Limb (tissue), 2 donors: Measurements from ENCODE around the gene SCIN.
"Not testable (repeated sequence)": the region's sequence is repeated elsewhere in the genome, so short reads cannot be mapped to it uniquely, and the experiment has no call there.

Experiments
- DNase-seq, 2 donors: peaks; one replicate each; pipeline ENCODE4 v3.0.0-alpha.2; 2016; ENCODE audit errors: extremely low spot score in 2 of 2

SCIN gene

GRCh38 chr7:12686891-12687717 is 116.6 kb downstream of the SCIN start, which contains the start of gene ARL4A:
TSS of gene ARL4A (plus strand) at chr7:12687633. CDS start at chr7:12688255, 622 bp downstream.
- peak; percentile 97 to 99 for DNase-seq

GRCh38 chr7:12687718-12688171 is 117.2 kb downstream of the SCIN start:
- no peak for DNase-seq

- DNase-seq = not testable (repeated sequence)
These were observed 118.1 kb downstream of the SCIN start for GRCh38 chr7:12688485-12689170.

GRCh38 chr7:12689451-12689850 is 118.9 kb downstream of the SCIN start:
- DNase-seq = no peak

- DNase-seq = no peak
These were observed 119.7 kb downstream of the SCIN start for GRCh38 chr7:12690041-12690878.

GRCh38 chr7:12691388-12691787 is 120.9 kb downstream of the SCIN start:
- not testable (repeated sequence) for DNase-seq

GRCh38 chr7:12692035-12692434 is 121.5 kb downstream of the SCIN start:
- no peak for DNase-seq

- DNase-seq = no peak
These were observed 122.1 kb downstream of the SCIN start for GRCh38 chr7:12692479-12693259.

- no peak for DNase-seq
These were observed 124.3 kb downstream of the SCIN start for GRCh38 chr7:12694817-12695216.

GRCh38 chr7:12695965-12696364 is 125.4 kb downstream of the SCIN start:
- no peak for DNase-seq

- DNase-seq = no peak
These were observed 128.8 kb downstream of the SCIN start for GRCh38 chr7:12699299-12699698.

GRCh38 chr7:12701433-12701832 is 130.9 kb downstream of the SCIN start:
- DNase-seq = no peak

- DNase-seq = no peak
These were observed 133.4 kb downstream of the SCIN start for GRCh38 chr7:12703881-12704280.

GRCh38 chr7:12705878-12706277 is 135.4 kb downstream of the SCIN start:
- DNase-seq = no peak

GRCh38 chr7:12706900-12707536 is 136.5 kb downstream of the SCIN start:
- DNase-seq = no peak

- no peak for DNase-seq
These were observed 137.8 kb downstream of the SCIN start for GRCh38 chr7:12708314-12708713.
